MM.1S (cell line): ENCODE data around the gene GTF2IRD1.

Experiments
- DNase-seq: peaks from one replicate; pipeline ENCODE4 v3.0.0-alpha.2; 2015
- H2AFZ ChIP-seq: fragments of 300-600 bp; sonication (generic); 2 replicates; pipeline ENCODE4 v1.6.0; 2016; ENCODE audit warnings: antibody characterized with exemption, low read length
- H3F3A ChIP-seq: fragments of 300-600 bp; sonication (generic); 2 replicates; pipeline ENCODE4 v1.6.1; 2016; ENCODE audit warnings: mild to moderate bottlenecking, antibody characterized with exemption, low read length, moderate library complexity, mixed read lengths; ENCODE audit not compliant: insufficient read depth
- H3K27ac ChIP-seq: fragments of 300-600 bp; sonication (generic); 2 replicates; pipeline ENCODE4 v1.5.1; 2016; ENCODE audit warnings: mild to moderate bottlenecking, low read length
- H3K27me3 ChIP-seq: fragments of 300-600 bp; sonication (generic); replicated peaks from 2 replicates; pipeline ENCODE4 v1.6.0; 2016; ENCODE audit warnings: low read length; ENCODE audit not compliant: insufficient read depth
- H3K36me3 ChIP-seq: fragments of 300-600 bp; sonication (generic); replicated peaks from 2 replicates; pipeline ENCODE4 v1.6.1; 2016; ENCODE audit warnings: mild to moderate bottlenecking, low read length, mixed read lengths; ENCODE audit not compliant: insufficient read depth
- H3K4me1 ChIP-seq: fragments of 300-600 bp; sonication (generic); 2 replicates; pipeline ENCODE4 v1.6.1; 2016; ENCODE audit warnings: low read length, mixed read lengths
- H3K4me2 ChIP-seq: fragments of 300-600 bp; sonication (generic); 2 replicates; pipeline ENCODE4 v1.6.0; 2016; ENCODE audit warnings: low read depth, low read length
- H3K4me3 ChIP-seq: fragments of 300-600 bp; sonication (generic); 2 replicates; pipeline ENCODE4 v1.5.1; 2016; ENCODE audit warnings: low read length, mixed read lengths
- H3K79me2 ChIP-seq: fragments of 300-600 bp; sonication (generic); 2 replicates; pipeline ENCODE4 v1.6.1; 2016; ENCODE audit warnings: mixed run types, low read length, mixed read lengths
- H3K9ac ChIP-seq: fragments of 300-600 bp; sonication (generic); 2 replicates; pipeline ENCODE4 v1.6.1; 2016; ENCODE audit warnings: low read length, mixed read lengths
- H3K9me2 ChIP-seq: fragments of 300-600 bp; sonication (generic); replicated peaks from 2 replicates; pipeline ENCODE4 v1.6.1; 2016; ENCODE audit warnings: mild to moderate bottlenecking, low read length, mixed read lengths; ENCODE audit not compliant: insufficient read depth
- H3K9me3 ChIP-seq: fragments of 300-600 bp; sonication (generic); replicated peaks from 2 replicates; pipeline ENCODE4 v1.6.1; 2016; ENCODE audit warnings: mild to moderate bottlenecking, low read length, mixed read lengths; ENCODE audit not compliant: insufficient read depth
- H4K20me1 ChIP-seq: fragments of 300-600 bp; sonication (generic); 2 replicates; pipeline ENCODE4 v1.6.1; 2016; ENCODE audit warnings: mild to moderate bottlenecking, low read length, moderate library complexity, mixed read lengths; ENCODE audit not compliant: insufficient read depth
- CTCF ChIP-seq: fragments of 300-600 bp; sonication (generic); IDR thresholded peaks from 2 replicates; pipeline ENCODE4 v1.5.1; 2016; ENCODE audit warnings: antibody characterized with exemption, low read length, mixed read lengths
- EZH2 ChIP-seq: fragments of 300-600 bp; sonication (generic); optimal IDR thresholded peaks from 2 replicates; pipeline ENCODE3; 2017; ENCODE audit warnings: low read depth, mild to moderate bottlenecking, antibody characterized with exemption, low read length, mixed read lengths
- EZH2phosphoT487 ChIP-seq: fragments of 300-600 bp; sonication (generic); IDR thresholded peaks from 2 replicates; pipeline ENCODE4 v1.6.1; 2018; ENCODE audit warnings: antibody characterized with exemption, low read length

GTF2IRD1 gene

GRCh38 chr7:74502216-74502891 lies 48.6 kb downstream of the GTF2IRD1 start:
- H3K4me3 ChIP-seq: no peak overlapping the region
- TF ChIP-seq CTCF: no peak
- TF ChIP-seq EZH2phosphoT487: no peak
- TF ChIP-seq EZH2: no peak
- no peak overlapping the region for H3K27ac ChIP-seq
- no peak overlapping the region for H3K9ac ChIP-seq
- no peak overlapping the region for H2AFZ ChIP-seq
- H3K4me1 ChIP-seq: no peaks in the 10 kb centered on the region
- no peak overlapping the region for H3K4me2 ChIP-seq
- H3K9me2 ChIP-seq: no peaks in the 10 kb centered on the region
- no peak for DNase-seq
- no peaks in the 10 kb centered on the region for H3F3A ChIP-seq
- no peaks in the 10 kb centered on the region for H3K27me3 ChIP-seq
- peaks cover 2% of the 10 kb centered on the region; the same call in 1 of the 2 replicates for H3K79me2 ChIP-seq
- no peaks in the 10 kb centered on the region for H3K9me3 ChIP-seq
- H4K20me1 ChIP-seq: no peaks in the 10 kb centered on the region
- H3K36me3 ChIP-seq: no peaks in the 10 kb centered on the region

- no peak overlapping the region for H3K9ac ChIP-seq
- no peak for DNase-seq
- no peak overlapping the region for H3K27ac ChIP-seq
- H4K20me1 ChIP-seq: no peaks in the 10 kb centered on the region
- no peak overlapping the region for H2AFZ ChIP-seq
- H3F3A ChIP-seq: no peaks in the 10 kb centered on the region
- TF ChIP-seq EZH2phosphoT487: no peak
- no peak for TF ChIP-seq EZH2
- TF ChIP-seq CTCF: no peak
- peaks cover 2% of the 10 kb centered on the region; the same call in 1 of the 2 replicates for H3K79me2 ChIP-seq
- no peaks in the 10 kb centered on the region for H3K9me2 ChIP-seq
- no peaks in the 10 kb centered on the region for H3K4me1 ChIP-seq
- no peak overlapping the region for H3K4me2 ChIP-seq
- H3K36me3 ChIP-seq: no peaks in the 10 kb centered on the region
- H3K9me3 ChIP-seq: no peaks in the 10 kb centered on the region
- H3K4me3 ChIP-seq: no peak overlapping the region
- no peaks in the 10 kb centered on the region for H3K27me3 ChIP-seq
These were observed 49.4 kb downstream of the GTF2IRD1 start for GRCh38 chr7:74503061-74503460.

- H4K20me1 ChIP-seq: no peaks in the 10 kb centered on the region
- no peak overlapping the region for H2AFZ ChIP-seq
- H3K9me3 ChIP-seq: no peaks in the 10 kb centered on the region
- no peak for TF ChIP-seq CTCF
- H3K9me2 ChIP-seq: no peaks in the 10 kb centered on the region
- H3K36me3 ChIP-seq: no peaks in the 10 kb centered on the region
- H3K27me3 ChIP-seq: no peaks in the 10 kb centered on the region
- no peak overlapping the region for H3K27ac ChIP-seq
- no peak overlapping the region for H3K9ac ChIP-seq
- no peak for DNase-seq
- peaks cover 2% of the 10 kb centered on the region; the same call in 1 of the 2 replicates for H3K79me2 ChIP-seq
- no peak overlapping the region for H3K4me2 ChIP-seq
- no peaks in the 10 kb centered on the region for H3F3A ChIP-seq
- no peaks in the 10 kb centered on the region for H3K4me1 ChIP-seq
- no peak overlapping the region for H3K4me3 ChIP-seq
These were observed 50.2 kb downstream of the GTF2IRD1 start for GRCh38 chr7:74503943-74504342.
